HG03135 (cell line): ENCODE measurements around the gene NAA40.

Source experiments
- ATAC-seq: cut with Tn5 transposase; IDR thresholded peaks from one replicate; pipeline ENCODE4 v1.9.1; 2021; ENCODE audit warnings: mild to moderate bottlenecking, moderate library complexity; ENCODE audit not compliant: unreplicated experiment

The NAA40 gene

DNA sequence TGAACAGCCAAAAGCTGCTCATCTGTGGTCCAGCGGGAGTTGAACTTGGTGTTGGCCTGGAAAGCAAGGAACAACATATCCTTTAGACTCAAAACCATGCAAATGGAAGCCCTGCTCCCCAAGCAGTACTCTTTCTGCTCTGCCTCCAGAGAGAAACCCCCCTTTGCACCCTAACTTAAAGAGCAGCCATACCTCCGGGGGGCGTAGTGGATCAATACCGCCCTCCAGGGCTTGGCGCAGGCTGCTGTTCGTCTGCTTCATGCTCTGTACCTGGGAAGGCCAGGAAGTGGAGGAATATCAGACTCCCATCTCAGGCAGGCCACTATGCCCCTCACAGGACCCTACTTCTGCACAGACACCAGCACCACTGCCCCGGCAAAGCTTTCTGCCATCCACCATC, 26.1 kb upstream of the NAA40 start:
- no peak for ATAC-seq

GRCh38 chr11:63913866-63914830, 24.7 kb upstream of the NAA40 start:
- ATAC-seq: no peak

GRCh38 chr11:63914896-63915691, 23.7 kb upstream of the NAA40 start:
- no peak for ATAC-seq

- no peak for ATAC-seq
These were observed 22.6 kb upstream of the NAA40 start for GRCh38 chr11:63915961-63916836.

DNA sequence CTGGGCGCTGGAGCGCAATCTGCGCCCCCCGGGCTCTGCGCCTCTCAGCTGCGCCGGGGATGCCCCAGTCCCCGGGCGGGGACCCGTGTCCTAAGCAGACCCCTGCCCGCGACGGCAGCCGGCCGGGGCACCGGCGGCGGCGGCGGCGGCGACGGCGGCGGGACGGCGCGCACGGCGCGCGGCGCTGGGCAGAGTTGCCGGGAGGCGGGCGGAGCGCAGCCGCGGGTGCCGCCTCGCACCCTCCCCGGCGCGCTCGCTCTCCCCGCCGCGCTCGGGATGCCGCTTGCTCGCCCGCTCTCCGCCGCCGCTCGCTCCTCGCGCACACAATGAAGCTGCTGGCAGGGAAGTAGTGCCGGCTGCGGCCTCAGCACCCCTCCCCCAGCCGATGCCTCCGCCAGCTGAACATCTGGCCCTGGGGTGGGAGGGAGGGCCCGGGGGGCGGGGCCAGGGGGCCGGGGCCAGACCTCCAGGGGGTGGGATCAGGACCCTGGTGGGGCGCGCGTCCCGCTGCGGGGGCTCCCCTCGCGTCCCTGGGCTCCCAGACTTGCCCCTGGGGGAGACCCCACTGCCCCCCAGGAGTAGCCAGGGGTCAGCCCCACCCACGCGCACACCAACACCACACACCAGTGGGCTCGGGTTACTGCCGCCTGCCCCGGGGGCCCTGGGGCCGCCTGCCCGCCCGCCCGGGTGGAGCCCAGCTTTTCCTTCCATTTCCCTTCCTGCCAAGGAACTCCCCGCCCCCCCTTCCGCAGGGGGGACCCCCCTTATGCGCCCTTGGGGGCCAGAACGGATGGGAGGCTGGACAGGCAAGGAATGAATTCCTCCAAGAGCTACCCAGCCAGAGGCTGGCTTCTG, 21.7 kb upstream of the NAA40 start, which contains the start of gene RCOR2:
TSS of gene RCOR2 (minus strand) at position 328 of the 855 bp plus-strand sequence. CDS start 708 bp downstream, outside the sequence.
- no peak for ATAC-seq

DNA sequence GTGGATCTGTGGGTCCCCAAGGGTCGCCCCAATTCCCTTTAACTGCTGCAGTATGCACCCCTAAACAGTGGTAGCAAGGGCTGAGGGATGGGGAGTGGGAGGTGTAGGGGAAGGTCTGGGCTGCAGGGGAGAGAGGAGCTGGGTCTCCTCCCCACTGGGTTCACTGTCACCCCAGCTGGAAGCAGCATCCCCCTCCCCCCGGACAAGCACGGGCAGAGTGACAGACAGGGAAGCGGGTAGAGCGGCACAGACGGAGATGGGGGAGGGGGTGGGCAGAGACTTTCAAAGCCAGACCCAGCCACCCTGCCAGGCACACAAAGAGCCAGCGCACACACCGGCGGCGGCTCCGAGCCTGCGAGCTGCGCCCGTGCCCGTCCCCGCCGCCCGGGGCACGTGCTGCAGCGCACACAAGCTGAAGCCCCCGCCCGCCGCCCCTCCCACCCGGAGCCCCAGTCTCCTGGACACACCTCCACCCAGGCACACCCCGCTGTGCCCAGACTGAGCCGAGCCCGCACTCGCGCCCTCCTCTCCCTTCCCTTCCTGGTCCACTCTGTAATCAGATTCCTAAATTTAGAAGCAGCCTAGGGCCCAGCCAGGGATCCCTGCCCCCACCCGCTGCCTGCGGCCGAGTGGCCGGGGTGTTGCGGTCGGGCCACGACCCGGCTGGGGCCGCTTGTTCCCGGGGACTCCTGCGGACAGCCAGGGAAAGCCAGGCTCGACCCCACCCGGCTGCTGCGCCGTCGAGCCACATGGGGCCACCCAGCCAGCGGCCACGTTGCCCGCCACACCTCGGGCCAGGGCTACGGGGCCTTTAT, 20.9 kb upstream of the NAA40 start:
- ATAC-seq: no peak

DNA sequence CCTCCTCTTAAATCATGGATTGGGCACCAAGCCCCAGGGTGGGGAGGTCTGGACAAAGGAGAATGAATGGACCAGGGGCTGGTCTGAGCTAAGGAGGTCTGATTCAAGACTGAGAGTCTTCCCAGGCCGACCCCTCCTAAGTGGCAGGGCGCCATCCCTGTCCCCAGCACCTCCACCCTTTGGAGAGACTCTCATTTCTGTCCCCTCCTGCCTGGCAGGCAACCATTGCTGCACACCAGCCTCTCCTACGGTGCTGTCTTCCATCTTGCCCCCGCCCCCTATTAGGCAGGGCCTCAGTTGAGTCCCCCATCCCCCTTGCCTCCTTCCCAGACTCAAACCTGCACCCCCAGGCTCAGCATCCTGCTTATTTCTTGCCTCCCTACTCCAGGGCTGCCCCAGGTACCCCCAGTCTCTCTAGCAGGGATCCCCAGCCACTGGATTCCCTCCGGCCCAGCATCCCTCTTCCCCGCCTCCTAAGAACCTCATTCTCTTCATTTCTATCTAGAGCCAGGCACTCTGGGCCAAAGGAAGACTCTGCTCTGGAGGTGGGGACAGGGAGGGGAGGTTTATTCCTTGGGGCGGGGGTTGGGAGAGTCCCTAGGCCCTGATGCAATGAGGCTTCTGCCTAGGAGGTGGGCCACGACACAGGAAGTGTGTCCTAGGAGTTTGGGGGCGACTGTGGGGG, 20.2 kb upstream of the NAA40 start:
- ATAC-seq: no peak

DNA sequence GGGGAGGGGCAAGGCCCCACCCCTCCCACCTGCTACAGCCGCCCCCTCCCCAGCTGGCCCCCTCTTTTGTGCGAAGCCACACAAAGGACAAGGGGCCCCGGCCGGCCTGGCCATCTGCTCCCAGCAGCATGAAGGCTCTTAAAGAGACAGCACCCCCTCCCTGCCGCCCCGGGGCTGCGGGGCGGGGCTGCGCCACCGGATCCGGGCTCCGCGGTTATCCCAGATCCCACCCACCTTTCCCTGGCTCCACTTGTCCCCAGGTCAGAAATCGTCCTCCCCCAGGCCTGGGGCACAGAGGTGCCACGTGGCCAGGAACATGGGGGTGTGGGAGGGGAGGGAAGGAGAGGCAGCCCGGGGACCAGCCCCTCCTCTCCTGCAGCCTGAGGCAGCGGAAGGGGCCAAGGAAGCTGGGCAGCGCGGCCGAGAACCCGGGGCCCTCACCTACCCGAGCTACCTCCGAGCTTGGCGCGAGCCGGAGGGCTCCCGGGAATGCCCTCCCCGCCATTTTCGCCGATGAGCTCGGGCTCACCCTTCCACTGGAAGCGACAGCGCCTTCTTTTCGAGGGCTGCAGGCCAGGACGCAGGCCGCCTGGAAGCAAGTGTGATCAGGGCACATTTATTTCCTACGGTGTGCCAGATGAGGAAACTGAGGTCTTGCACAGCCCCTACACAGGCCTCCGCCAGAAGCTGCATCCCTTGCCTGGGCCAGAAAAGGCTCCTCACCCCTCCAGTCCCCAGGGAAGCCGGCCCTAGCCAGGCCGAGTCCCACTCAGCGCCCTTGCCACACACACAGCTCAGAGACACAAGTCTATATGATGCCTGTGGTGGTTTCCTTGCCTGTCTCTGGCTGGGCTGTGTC, 19.3 kb upstream of the NAA40 start:
- ATAC-seq: no peak

DNA sequence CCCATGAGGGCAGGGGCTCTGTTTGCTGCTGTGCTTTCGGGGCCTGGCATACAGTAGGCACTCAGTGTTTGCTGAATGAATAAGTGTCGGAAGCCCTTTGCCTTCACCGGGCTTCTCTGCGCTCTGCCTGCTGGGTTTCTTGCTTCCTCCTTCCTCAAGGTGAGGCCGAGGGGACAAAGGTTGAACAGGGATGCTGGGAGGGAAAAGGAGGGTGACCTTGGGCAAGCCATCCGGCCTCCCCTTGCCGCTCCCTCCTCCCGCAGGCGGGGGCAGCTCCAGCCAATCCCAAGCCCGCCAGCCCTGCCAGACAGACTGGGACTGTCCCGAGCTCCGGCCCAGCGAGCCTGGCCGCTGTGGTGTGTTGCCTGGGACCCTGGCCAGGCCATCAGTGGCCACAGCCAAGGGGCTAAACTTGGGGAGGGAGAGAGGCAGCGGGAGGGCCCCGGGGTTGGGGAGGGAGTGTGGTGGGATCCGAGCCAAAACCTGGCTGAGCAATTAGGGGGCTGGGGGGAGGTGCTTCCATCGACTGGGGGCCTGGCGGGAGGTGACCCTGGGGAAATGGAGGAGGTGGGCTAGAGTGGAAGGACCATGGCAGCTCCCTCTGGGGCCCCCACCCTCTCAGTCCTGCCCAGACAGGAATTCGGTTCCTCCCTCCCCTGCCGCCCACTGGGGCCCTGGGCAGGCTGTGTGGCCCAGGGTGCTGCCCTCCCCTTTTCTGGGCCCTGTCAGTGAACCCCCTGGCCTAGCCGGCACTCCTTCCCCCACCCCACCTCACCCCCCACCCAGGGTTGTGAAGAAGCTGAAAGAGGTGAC, 18.5 kb upstream of the NAA40 start:
- ATAC-seq: no peak

DNA sequence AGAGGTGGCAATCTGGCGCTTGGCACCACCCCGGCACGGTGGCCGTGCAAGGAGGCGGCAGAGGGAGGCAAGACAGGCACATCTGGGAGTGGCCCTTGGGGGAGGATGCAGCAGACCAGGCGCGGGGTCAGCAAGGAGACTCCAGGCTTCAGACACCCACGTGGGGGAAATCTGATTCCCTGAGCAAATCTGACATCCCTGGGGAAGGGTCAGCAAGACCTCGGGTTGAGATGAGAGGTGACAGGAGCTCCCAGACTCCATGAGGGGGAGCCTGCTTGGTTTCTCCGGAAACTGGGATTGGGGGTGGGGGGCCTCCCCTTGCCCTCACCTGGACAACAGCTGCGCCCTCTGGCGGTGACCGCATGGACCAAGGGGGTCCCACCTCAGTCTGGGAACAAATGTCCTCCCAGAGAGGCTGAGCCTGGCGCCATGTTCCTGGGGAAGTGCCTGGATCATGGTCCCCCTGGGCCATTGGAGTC, 17.8 kb upstream of the NAA40 start:
- ATAC-seq: no peak

GRCh38 chr11:63922673-63923192, 16.1 kb upstream of the NAA40 start:
- no peak for ATAC-seq

DNA sequence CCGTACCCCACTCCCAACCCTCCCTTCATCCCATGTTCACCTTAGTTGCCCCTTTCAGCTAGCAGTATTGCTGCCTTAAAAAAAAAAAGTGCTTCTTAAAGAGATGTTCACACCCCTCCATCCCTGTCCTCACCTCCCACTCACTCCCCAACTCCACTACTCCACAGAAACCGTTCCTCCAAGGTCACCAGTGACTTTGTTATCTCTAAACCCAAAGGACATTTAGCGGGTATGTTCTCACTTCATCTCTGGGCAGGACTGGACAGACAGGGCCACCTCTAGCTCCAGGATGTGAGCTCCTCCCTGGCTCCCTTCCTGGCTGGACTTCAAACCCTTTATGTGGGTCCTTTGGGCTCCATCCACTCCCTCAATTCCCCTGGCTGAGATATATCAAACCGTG, 15.5 kb upstream of the NAA40 start:
- ATAC-seq: no peak

DNA sequence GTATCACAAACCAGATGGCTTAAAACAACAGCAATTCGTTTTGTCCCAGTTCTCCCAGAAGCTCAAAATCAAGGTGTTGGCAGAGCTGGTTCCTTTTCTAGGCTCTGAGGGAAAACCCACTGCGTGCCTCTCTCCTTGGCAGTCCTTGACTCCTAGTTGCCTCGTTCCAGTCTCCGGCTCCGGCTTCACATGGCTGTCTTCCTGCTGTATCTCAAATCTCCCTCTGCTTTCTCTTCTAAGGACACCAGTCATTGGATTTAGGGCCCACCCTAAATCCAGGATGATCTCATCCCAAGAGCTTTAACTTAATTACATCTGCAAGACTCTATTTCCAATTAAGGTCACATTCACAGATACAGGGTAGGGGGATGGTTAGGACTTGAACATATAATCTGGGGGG, 9.2 kb upstream of the NAA40 start:
- no peak for ATAC-seq

GRCh38 chr11:63931045-63931444, 7.8 kb upstream of the NAA40 start:
- no peak for ATAC-seq

GRCh38 chr11:63931876-63932275, 6.9 kb upstream of the NAA40 start:
- no peak for ATAC-seq

- no peak for ATAC-seq
These were observed 5.3 kb upstream of the NAA40 start for GRCh38 chr11:63933459-63933858.
